CD4-positive, alpha-beta T cell treated with Interleukin-6 for 4 hours (primary cell): Measurements from ENCODE around the gene PSMB3.
"Not testable (repeated sequence)": the region's sequence is repeated elsewhere in the genome, so short reads cannot be mapped to it uniquely, and the experiment has no call there.

ENCODE experiments used
- DNase-seq: peaks from one replicate; pipeline ENCODE4 v3.0.0-alpha.2; 2020; ENCODE audit warnings: mixed read lengths

Gene PSMB3

GRCh38 chr17:38716368-38717005 lies 36.1 kb upstream of the PSMB3 start:
- DNase-seq: no peak

DNA sequence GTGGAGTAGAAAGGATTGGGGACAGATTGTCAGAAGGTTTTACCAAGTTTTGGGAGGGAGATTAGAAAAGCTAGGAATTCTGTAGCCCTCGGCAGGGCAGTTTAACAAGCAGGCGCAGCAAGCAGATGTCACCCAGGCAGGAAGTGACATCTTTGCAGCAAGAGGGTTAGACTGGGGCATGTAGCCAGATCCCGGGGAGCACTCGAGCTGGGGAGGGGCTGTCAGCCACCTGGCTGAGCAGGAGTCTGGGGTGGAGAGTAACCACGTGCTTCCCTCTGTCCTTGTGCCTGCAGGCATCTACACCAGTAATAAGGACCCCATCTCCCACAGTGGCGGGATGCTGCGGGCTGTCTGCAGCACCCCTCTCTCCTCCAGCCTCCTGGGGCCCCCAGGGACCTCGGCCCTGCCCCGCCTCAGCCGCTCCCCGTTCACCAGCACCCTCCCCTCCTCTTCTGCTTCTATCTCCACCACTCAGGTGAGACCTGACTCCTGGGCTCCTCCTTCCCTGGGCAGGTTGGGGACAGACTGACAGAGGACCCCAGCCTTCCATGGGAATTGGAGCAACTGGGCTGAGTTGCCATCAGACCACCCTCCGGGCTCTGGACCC lies 35.3 kb upstream of the PSMB3 start:
- DNase-seq: no peak

- no peak for DNase-seq
Measured at GRCh38 chr17:38719289-38719942, 33.1 kb upstream of the PSMB3 start.

DNA sequence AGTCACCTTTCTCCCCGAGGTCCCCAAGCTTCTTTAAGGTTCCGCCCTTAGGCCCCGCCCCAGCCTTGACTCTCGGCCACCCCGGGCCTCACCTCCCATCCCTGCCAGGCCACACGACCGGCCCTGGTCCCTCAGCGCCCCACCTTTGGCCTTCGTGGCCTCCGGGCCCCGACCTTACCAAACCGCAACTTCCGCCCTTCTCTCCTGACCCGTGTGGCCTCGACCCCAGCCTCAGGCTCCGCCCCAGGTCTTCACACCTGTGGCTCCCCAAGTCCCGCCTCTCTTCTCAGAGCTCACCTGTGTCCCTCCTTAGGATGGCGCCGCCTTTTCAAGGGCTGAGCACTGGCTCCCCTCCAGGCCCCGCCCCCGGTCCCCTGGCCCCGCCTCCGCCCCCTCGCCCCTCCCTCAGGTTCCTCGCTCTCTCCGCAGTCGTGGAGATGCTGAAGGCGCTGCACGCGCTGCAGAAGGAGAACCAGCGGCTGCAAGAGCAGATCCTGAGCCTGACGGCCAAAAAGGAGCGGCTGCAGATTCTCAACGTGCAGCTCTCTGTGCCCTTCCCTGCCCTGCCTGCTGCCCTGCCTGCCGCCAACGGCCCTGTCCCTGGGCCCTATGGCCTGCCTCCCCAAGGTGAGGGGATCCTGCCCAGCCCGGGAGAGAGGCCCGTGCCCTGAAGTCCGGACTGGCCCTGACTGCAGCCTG lies 32.4 kb upstream of the PSMB3 start:
- peak; percentile 21 for DNase-seq

GRCh38 chr17:38720941-38721340 lies 31.6 kb upstream of the PSMB3 start:
- DNase-seq: no peak

DNA sequence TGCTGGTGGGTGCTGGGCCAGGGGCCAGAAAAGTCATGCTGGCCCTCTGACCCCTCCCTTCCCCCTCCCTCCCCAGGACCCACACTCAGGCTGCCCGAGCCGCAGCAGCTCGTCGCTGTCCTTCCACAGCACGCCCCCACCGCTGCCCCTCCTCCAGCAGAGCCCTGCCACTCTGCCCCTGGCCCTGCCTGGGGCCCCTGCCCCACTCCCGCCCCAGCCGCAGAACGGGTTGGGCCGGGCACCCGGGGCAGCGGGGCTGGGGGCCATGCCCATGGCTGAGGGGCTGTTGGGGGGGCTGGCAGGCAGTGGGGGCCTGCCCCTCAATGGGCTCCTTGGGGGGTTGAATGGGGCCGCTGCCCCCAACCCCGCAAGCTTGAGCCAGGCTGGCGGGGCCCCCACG lies 30.7 kb upstream of the PSMB3 start:
- DNase-seq: no peak

GRCh38 chr17:38724337-38724988 lies 28.1 kb upstream of the PSMB3 start:
- DNase-seq: no peak

- DNase-seq: no peak
Measured at GRCh38 chr17:38725066-38725465, 27.5 kb upstream of the PSMB3 start.

GRCh38 chr17:38726145-38726544 lies 26.4 kb upstream of the PSMB3 start:
- DNase-seq: not testable (repeated sequence)

DNA sequence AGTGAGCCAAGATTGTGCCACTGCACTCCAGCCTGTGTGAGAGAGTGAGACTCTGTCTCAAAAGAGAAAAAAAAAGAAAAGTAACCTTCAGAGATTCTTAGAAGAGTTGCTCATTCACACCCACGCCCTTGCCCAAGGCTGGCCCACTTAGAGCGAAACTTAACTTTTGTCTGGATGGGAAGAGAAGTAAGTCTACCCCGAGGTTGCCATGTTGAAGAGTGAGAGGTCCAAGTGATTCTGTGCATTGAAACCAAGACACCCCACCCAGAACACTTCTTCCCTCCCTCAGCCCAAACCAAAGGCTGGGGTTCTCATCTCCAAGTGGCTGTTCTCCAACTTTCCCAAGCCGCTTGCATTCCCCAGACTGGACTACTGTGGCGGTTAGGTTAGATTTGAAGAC lies 24.8 kb upstream of the PSMB3 start:
- peak; percentile 52 for DNase-seq

GRCh38 chr17:38728290-38728831 lies 24.2 kb upstream of the PSMB3 start:
- DNase-seq: peak; percentile 80

DNA sequence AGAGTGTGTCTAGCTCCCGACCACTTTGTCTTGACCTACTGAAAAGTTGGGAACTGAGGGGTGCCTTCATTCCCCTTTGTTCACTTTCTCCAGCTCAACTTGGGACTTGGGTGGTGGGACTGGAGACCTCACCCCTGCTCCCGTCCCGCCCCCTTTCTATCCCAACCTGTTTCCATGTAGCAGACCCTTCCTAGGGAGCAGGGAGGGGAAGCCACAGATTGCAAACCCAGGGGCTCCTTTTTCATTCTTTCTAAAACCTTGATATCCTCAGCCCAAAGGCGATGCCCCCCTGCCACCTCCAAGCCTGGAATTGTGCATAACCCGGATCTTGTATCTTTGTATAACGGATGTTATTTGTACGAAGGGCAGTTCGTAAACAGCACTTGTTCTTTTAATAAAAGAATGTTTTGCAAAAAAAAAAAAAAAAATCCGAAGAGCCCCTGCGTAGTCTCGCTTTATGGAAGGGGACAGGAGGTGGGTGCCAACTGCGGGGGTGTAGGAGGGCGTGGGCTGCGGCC lies 23.1 kb upstream of the PSMB3 start:
- no peak for DNase-seq

GRCh38 chr17:38729886-38730525 lies 22.5 kb upstream of the PSMB3 start, which contains the start of gene CISD3:
Gene CISD3, plus strand, starts transcription at chr17:38730341. Its CDS starts 18 bp downstream, at chr17:38730359.
- peak; percentile 91 for DNase-seq

- DNase-seq: no peak
Measured at GRCh38 chr17:38730526-38731379, 21.8 kb upstream of the PSMB3 start.

- DNase-seq: no peak
Measured at GRCh38 chr17:38731526-38732294, 20.8 kb upstream of the PSMB3 start.

DNA sequence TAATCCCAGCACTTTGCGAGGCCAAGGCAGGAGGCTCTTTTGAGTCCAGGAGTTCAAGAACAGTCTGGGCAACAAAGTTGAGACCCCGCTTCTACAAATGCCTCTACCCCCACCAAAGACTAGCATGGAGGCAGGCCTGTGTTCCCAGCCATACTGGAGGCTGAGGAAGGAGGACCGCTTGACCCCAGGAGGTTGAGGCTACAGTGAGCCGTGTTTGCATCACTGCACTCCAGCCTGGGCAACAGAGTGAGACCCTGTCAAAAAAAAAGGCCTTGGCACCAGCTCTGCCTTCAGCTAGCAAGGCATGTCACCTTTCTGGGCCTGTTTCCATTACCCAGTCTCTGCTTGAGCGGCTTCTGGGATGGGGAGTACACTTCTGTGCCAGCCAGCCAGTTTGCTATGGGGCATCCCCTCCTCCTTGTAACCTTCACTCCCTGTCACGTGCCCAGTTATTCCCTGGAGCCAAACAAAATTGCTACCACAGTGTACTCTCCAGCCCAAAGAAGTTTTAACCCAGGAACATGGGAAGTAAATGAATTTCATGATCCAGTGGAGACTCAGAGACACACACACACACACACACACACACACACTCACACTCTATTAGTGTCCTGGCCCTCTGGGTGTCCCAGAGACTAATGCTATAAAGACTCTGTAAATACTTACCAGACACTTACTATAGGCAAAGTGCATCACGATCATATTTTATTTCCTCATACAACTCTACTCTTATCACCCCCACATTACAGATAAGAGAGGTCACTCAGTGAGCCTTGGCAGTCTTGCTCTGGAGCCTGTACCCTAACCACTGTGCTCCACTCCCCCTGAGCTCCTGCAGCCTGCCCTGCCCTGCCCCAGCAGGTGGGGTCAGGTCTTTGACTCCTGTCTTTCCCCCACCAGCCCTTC lies 19.9 kb upstream of the PSMB3 start:
- no peak for DNase-seq

DNA sequence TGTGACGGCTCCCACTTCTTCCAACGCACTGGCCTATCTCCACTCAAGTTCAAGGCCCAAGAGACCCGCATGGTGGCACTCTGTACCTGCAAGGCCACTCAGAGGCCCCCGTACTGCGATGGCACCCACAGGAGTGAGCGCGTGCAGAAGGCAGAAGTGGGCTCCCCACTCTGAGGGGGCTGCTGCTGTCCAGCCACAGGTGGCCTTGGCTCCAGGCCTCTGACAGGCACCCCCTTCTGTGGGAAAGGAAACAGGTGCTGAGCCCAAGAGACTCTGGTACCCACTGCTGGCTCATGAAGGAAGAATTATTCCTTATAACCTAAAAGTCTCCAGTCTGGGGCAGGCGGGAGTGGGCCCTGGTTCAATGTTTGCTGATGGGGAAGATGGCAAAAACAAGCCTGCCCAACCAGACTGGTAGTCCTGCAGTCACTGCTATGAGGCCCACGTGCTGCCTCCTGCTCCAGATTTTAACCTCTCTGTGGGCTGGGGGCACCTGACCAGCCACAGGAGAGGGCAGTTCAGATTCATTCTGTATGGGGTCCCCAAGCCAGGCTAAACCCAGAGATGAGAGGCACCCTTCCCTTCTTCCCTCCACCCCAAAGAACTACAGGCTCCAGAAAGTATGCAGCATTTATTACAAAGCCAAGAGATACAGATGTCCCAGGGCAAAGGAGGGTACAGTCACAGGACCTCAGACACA lies 19.1 kb upstream of the PSMB3 start:
- DNase-seq: no peak
